Stimulated activated CD4-positive, alpha-beta T cell treated with anti-CD3 and anti-CD28 coated beads, TNF-alpha, amount 100 ng/mL, for 48 hours (primary cell): ENCODE measurements around the gene C1QL1.

Experiments
- DNase-seq, 3 donors: peaks; one replicate each; pipeline ENCODE4 v3.0.0-alpha.2; 2020; ENCODE audit warnings: low read depth in 3 of 3

Gene C1QL1

GRCh38 chr17:44989552-44990138, 21.5 kb upstream of the C1QL1 start:
- DNase-seq: no peak

- DNase-seq: no peak
These were observed 20.2 kb upstream of the C1QL1 start for GRCh38 chr17:44988044-44988942.

- no peak for DNase-seq
These were observed 15.5 kb upstream of the C1QL1 start for GRCh38 chr17:44983563-44983962.

- no peak for DNase-seq
These were observed 14.1 kb upstream of the C1QL1 start for GRCh38 chr17:44982113-44982702.

- no peak for DNase-seq
These were observed 13.3 kb upstream of the C1QL1 start for GRCh38 chr17:44981221-44981968.

GRCh38 chr17:44979426-44979995, 11.4 kb upstream of the C1QL1 start:
- no peak for DNase-seq

GRCh38 chr17:44978807-44979206, 10.7 kb upstream of the C1QL1 start:
- no peak for DNase-seq

- DNase-seq: no peak
These were observed 9.9 kb upstream of the C1QL1 start for GRCh38 chr17:44977814-44978550.

- DNase-seq: no peak
These were observed 9.0 kb upstream of the C1QL1 start for GRCh38 chr17:44977065-44977464.

- no peak for DNase-seq
These were observed 8.1 kb upstream of the C1QL1 start for GRCh38 chr17:44976206-44976605.

- DNase-seq: no peak
These were observed 4.8 kb upstream of the C1QL1 start for GRCh38 chr17:44972953-44973352.

- peak in 2 of 3 donors; percentile 31 to 73 for DNase-seq
These were observed 3.8 kb upstream of the C1QL1 start for GRCh38 chr17:44971776-44972483.

- no peak for DNase-seq
These were observed 2.1 kb upstream of the C1QL1 start for GRCh38 chr17:44970136-44970741.

GRCh38 chr17:44969144-44969780, 1.2 kb upstream of the C1QL1 start:
- no peak for DNase-seq

GRCh38 chr17:44967907-44968224, 237 bp downstream of the C1QL1 start:
- no peak for DNase-seq

GRCh38 chr17:44967026-44967906, 837 bp downstream of the C1QL1 start:
- no peak for DNase-seq

GRCh38 chr17:44966348-44967025, 1.6 kb downstream of the C1QL1 start:
- DNase-seq: no peak
